AG10803 (cell line): Measurements from ENCODE around the gene MCM7.

Experiments
- DNase-seq: peaks from one replicate; pipeline ENCODE4 v3.0.0; 2010; ENCODE audit warnings: low read depth
- H3K4me3 ChIP-seq: 2 replicates; pipeline ENCODE4 v1.5.1; 2011; ENCODE audit warnings: mild to moderate bottlenecking, low read length, control low read depth
- CTCF ChIP-seq: conservative IDR thresholded peaks from 2 replicates; pipeline ENCODE4 v1.5.1; 2011; ENCODE audit warnings: mild to moderate bottlenecking, low read length, control low read depth, inconsistent platforms

The MCM7 gene

GRCh38 chr7:100109521-100110163, 8.4 kb upstream of the MCM7 start:
- H3K4me3 ChIP-seq, result no peak overlapping the region
- no peak for DNase-seq
- no peak for TF ChIP-seq CTCF

DNA sequence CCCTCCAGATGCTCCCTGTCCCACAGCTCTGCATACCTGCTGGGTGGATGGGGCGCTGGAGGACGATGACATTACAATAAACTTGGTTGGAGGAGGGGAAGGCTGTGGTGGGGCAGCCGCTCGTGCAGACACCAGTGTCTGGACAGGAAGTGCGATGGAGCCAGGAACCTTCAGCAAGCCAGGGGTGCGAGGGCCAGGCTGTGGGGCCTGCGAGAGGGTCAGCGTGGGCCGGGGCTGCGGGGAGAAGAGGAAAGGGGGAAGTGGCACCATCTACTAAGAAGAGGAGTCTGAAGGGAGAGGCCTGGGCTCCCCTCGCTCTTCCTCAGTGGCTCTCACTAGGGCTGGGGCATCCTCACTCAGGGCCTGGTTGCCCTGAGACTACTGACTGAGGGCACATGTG, 6.7 kb upstream of the MCM7 start:
- no peak for DNase-seq
- no peak overlapping the region for H3K4me3 ChIP-seq
- no peak for TF ChIP-seq CTCF

DNA sequence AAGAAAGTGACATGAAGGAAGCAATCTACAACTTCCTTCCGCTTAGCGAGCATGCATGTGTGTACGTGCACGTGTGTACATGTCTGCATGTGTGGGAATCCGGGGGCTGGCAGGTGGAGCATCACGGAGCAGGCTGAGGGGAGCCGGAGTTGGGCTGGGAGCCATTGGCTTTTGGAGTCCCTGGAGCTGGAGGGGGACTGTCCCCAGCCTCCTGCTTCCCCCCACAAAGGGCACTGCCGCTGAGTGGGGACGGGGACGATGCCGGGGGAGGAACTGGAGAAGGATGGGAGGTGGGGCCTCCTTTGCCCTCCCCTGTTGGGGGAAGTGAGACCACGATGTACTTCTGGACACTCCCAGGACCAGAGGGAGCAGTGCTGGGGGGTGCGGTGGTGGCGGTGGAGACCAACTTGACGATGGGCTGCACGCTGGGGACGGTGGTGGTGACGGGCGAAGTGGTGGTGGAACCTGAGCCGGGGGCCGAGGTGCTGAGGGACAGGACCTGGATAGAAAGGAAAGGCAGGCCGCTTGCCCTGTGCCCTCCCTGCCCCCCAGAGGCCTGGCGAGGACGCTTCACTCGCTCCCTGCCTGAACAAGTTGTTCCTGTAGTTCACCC, 6.0 kb upstream of the MCM7 start:
- no peak for TF ChIP-seq CTCF
- no peak for DNase-seq
- H3K4me3 ChIP-seq, result no peak overlapping the region

- no peak overlapping the region for H3K4me3 ChIP-seq
- DNase-seq, result no peak
- TF ChIP-seq CTCF, result no peak
These were observed 5.4 kb upstream of the MCM7 start for GRCh38 chr7:100106633-100107032.

DNA sequence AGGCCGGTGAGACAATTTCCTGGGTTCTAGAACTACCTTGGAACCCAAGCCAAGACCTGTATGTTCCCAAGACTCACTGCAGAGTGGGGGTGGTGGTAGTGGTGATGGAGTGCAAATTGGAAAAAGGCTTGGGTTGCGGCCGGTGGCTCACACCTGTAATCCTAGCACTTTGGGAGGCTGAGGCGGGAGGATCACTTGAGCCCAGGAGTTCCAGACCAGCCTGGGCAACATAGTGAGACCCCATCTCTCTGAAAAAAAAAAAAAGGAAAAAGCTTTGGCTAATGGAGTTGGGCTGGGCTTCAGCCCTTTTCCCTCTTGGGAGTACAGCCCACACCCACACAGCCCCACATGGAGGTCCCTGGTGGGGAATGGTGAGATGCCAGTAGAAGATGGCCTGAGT, 4.3 kb upstream of the MCM7 start:
- no peak for DNase-seq
- H3K4me3 ChIP-seq, result no peak overlapping the region
- TF ChIP-seq CTCF, result no peak

DNA sequence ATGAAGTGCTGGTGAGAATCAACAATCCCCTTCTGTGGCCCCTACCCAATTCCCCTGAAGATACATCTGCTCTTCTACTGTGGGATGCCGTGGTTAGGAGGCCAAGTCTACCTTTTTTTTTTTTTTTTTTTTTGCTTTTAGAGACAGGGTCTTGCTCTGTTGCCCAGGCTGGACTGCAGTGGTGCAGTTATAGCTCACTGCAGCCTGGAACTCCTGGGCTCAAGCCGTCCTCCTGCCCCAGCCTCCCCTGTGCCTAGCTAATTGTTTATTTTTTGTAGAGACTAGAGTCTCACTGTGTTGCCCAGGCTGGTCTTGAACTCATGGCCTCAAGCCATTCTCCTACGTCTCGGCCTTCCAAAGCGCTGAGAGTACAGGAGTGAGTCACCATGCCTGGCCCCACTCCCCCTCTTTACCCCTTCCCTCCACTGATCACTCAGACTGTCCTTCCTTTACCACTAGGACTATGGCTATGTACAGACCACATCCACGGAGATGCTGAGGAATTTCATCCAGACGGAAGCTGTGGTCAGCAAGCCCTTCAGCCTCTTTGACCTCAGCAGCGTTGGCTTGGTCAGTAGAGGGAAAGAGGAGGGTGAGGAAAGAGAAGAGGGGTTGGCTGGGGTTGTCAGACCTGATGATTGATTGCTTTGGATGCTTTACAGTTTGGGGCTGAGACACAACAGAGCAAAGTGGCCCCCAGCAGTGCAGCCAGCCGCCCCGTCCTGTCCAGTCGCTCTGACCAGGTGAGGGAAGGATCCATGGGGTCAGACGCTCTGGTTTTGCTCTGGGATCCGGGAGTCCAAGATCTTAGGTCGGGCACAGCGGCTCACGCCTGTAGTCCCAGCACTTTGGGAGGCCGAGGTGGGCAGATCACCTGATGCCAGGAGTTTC, 2.0 kb upstream of the MCM7 start:
- H3K4me3 ChIP-seq, result no peak overlapping the region
- no peak for TF ChIP-seq CTCF
- peak; percentile 70 for DNase-seq
